GM18505 (cell line): Measurements from ENCODE around the gene DYNC1I1.

Source experiments
- ATAC-seq: cut with Tn5 transposase; IDR thresholded peaks from one replicate; pipeline ENCODE4 v1.9.1; 2021; ENCODE audit not compliant: unreplicated experiment
- POLR2A ChIP-seq: IDR thresholded peaks from 4 replicates; pipeline ENCODE4 v1.6.1; 2011; ENCODE audit warnings: borderline replicate concordance; ENCODE audit not compliant: insufficient read depth, insufficient read length; ENCODE audit errors: extremely low read depth

DYNC1I1 gene

DNA sequence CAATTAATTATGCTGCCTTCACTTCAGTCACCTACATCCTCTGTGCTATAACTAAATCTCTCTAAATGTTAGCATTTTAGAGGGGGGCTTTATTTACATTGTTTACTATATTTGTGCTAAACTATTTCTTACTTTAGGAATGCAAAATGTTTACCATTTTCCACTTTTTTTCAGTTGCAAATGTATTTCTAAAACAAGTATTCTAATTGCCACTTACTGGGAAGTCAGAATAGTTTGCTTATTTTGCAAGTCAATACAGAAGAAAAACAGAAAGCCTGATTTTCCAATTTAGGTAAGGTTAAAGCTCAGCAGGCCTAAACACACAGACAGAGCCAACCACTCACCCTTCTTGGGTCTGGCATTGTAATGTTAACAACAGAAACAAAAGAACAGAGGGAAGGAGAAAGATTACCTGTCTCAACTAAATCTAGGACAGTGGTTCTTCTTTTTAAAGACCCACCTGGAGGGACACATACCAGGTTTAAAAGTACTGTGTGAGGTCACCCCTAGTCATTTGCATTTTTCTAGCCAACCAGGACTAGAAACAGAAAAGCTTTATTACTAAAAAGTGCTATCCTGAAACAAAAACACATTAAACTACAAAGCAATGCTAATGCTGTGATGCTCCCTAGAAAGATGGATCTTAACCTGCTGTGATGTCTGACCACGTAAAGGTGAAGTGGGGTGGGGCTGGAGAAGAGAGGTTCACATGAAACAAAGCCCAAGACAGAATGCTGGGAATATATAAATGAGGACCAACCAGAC lies 371.3 kb downstream of the DYNC1I1 start:
- no peak for ATAC-seq

DNA sequence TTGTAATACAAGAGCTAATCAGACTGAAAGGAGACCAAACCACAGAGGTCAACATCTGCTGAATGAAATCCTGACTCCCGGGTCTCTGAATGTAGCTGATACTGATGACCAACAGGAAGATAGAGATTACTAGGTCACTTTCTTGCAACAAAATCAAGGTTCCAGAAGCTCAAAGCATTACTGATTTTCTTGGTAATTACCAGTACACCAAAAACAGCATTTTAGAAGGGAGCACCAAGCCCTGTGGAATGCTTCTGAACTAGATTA lies 371.8 kb downstream of the DYNC1I1 start:
- ATAC-seq: no peak
- no peak for TF ChIP-seq POLR2A

More for the DNA sequence above, 371.3 kb downstream of the DYNC1I1 start:
- TF ChIP-seq POLR2A: no peak
